Neural progenitor cell (in vitro differentiated cells): ENCODE results near the gene TXNL4B. TPM values are rescaled to one million over a fixed set of nuclear protein-coding genes. Genes with fewer than 3 reads are reported as not detected.

Experiments
- DNase-seq: peaks from one replicate; pipeline ENCODE4 v3.0.0-alpha.2; 2016; ENCODE audit warnings: low spot score
- H2AFZ ChIP-seq: fragments of 200-600 bp; sonication (generic); replicated peaks from 2 replicates; pipeline ENCODE4 v1.6.1; 2016; ENCODE audit warnings: antibody characterized with exemption
- H3F3A ChIP-seq: fragments of 200-600 bp; sonication (generic); 2 replicates; pipeline ENCODE4 v1.6.1; 2016; ENCODE audit warnings: antibody characterized with exemption, low read depth
- H3K27ac ChIP-seq: fragments of 200-600 bp; sonication (generic); 2 replicates; pipeline ENCODE4 v1.5.1; 2016; ENCODE audit warnings: mild to moderate bottlenecking
- H3K27me3 ChIP-seq: fragments of 200-600 bp; sonication (generic); 2 replicates; pipeline ENCODE4 v1.6.1; 2016; ENCODE audit warnings: mild to moderate bottlenecking, moderate library complexity
- H3K36me3 ChIP-seq: fragments of 200-600 bp; sonication (generic); 2 replicates; pipeline ENCODE4 v1.5.1; 2016
- H3K4me1 ChIP-seq: fragments of 200-600 bp; sonication (generic); 2 replicates; pipeline ENCODE4 v1.6.1; 2016; ENCODE audit warnings: mixed run types
- H3K4me2 ChIP-seq: fragments of 200-600 bp; sonication (generic); 2 replicates; pipeline ENCODE4 v1.6.1; 2016
- H3K4me3 ChIP-seq: fragments of 200-600 bp; sonication (generic); 2 replicates; pipeline ENCODE4 v1.5.1; 2016
- H3K79me2 ChIP-seq: fragments of 200-600 bp; sonication (generic); 2 replicates; pipeline ENCODE4 v1.6.1; 2016; ENCODE audit warnings: low read depth
- H3K9ac ChIP-seq: fragments of 200-600 bp; sonication (generic); 2 replicates; pipeline ENCODE4 v1.6.1; 2016
- H3K9me3 ChIP-seq: fragments of 200-600 bp; sonication (generic); 2 replicates; pipeline ENCODE4 v1.5.1; 2016; ENCODE audit warnings: low read depth
- H4K20me1 ChIP-seq: fragments of 200-600 bp; sonication (generic); 2 replicates; pipeline ENCODE4 v1.6.1; 2016; ENCODE audit warnings: low read depth
- H3K27ac Mint-ChIP-seq: 3 replicates; pipeline ENCODE4 v1.8.0; 2021; ENCODE audit warnings: mixed read lengths
- H3K27me3 Mint-ChIP-seq: 2 replicates; pipeline ENCODE4 v1.8.0; 2022; ENCODE audit warnings: low read depth, mild to moderate bottlenecking, inconsistent platforms, moderate library complexity, mixed read lengths; ENCODE audit not compliant: insufficient read depth
- H3K36me3 Mint-ChIP-seq: 3 replicates; pipeline ENCODE4 v1.8.0; 2021; ENCODE audit warnings: mixed read lengths
- H3K4me1 Mint-ChIP-seq: 3 replicates; pipeline ENCODE4 v1.8.0; 2021; ENCODE audit warnings: mixed read lengths
- H3K4me3 Mint-ChIP-seq: 3 replicates; pipeline ENCODE4 v1.8.0; 2021; ENCODE audit warnings: mild to moderate bottlenecking, moderate library complexity, mixed read lengths
- H3K9me3 Mint-ChIP-seq: 3 replicates; pipeline ENCODE4 v1.8.0; 2020; ENCODE audit warnings: mixed read lengths
- EZH2 ChIP-seq: fragments of 200-600 bp; sonication (generic); IDR thresholded peaks from 2 replicates; pipeline ENCODE4 v1.6.1; 2017; ENCODE audit warnings: antibody characterized with exemption, mild to moderate bottlenecking, moderate library complexity
- EZH2phosphoT487 ChIP-seq: fragments of 200-600 bp; sonication (generic); IDR thresholded peaks from 2 replicates; pipeline ENCODE4 v1.6.1; 2017; ENCODE audit warnings: antibody characterized with exemption
- total RNA-seq: library from RNA; depleted of rRNA; stranded (reverse); fragments of >200 nt; gene quantifications from 2 replicates; pipeline ENCODE4 v1.2.3, GENCODE V29; 2015; ENCODE audit warnings: low replicate concordance
- TF ChIP-seq, protein P1 (sequence below): fragments of 200-600 bp; sonication (generic); IDR thresholded peaks from 2 replicates; pipeline ENCODE4 v1.5.1; 2017; ENCODE audit warnings: antibody characterized with exemption, mild to moderate bottlenecking

Gene TXNL4B
- total RNA-seq, 1 donor from 2014 or later = 23.4 TPM

DNA sequence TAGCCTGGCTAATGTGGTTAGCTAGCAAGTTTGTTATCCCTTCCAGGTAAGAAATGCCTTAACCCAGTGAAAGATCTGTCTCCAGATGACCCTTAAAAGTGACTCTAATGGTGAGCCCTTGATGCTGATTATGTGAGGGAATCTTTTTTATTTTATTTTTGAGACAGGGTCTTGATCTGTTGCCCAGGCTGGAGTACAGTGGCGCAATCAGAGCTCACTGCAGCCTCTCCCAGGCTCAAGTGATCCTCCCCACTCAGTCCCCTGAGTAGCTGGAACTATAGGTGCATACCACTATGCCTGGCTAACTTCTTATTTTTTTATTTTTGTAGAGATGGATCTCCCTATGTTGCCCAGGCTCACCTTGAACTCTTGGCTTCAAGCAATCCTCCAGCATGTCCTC lies 49.9 kb downstream of the TXNL4B start:
- Mint-ChIP-seq H3K27ac (no peak overlapping the region), H3K27me3 (peaks cover 3% of the 10 kb centered on the region), H3K4me3 (no peak overlapping the region), H3K9me3 (no peaks in the 10 kb centered on the region), H3K36me3 (peaks cover 2% of the 10 kb centered on the region), H3K4me1 (no peaks in the 10 kb centered on the region)
- no peak overlapping the region for H3K4me3 ChIP-seq
- no peak overlapping the region for H2AFZ ChIP-seq
- H3K27me3 ChIP-seq = no peaks in the 10 kb centered on the region
- H3K9me3 ChIP-seq = no peaks in the 10 kb centered on the region
- H3F3A ChIP-seq = no peaks in the 10 kb centered on the region
- no peaks in the 10 kb centered on the region for H3K79me2 ChIP-seq
- no peak overlapping the region for H3K9ac ChIP-seq
- no peaks in the 10 kb centered on the region for H3K4me1 ChIP-seq
- no peak overlapping the region for H3K4me2 ChIP-seq
- no peaks in the 10 kb centered on the region for H3K36me3 ChIP-seq
- H3K27ac ChIP-seq = no peak overlapping the region
- no peaks in the 10 kb centered on the region for H4K20me1 ChIP-seq
- DNase-seq = no peak
- TF ChIP-seq EZH2phosphoT487 (no peak), EZH2 (no peak)

DNA sequence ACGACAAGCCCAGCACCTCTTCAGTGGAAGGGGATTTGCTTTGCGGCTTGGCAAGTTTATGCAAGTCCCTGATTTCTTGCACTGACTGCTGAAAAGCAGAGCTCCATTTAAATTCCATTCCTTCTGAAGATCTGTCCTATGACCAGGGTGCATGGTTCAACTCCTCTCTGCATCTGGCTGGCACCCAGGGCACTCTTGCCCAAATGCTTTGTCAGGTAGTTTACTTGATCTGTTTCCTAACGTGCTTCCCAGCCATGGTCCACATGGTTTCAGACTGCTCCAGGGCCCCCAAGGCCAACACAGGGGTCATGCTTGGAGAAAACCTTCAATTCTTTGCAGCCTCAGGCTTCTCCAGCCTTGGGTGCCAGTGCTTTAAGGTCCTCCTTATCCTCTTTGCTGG lies 50.4 kb downstream of the TXNL4B start:
- no peaks in the 10 kb centered on the region for H4K20me1 ChIP-seq
- no peaks in the 10 kb centered on the region for H3F3A ChIP-seq
- no peak for DNase-seq
- peaks cover 3% of the 10 kb centered on the region for H3K27me3 Mint-ChIP-seq
- no peak overlapping the region for H2AFZ ChIP-seq
- no peak overlapping the region for H3K4me3 Mint-ChIP-seq
- no peak overlapping the region for H3K4me2 ChIP-seq
- no peak overlapping the region for H3K9ac ChIP-seq
- no peaks in the 10 kb centered on the region for H3K9me3 ChIP-seq
- no peak overlapping the region for H3K4me3 ChIP-seq
- H3K4me1 Mint-ChIP-seq = no peaks in the 10 kb centered on the region
- H3K36me3 Mint-ChIP-seq = peaks cover 2% of the 10 kb centered on the region
- no peak overlapping the region for H3K27ac Mint-ChIP-seq
- no peaks in the 10 kb centered on the region for H3K9me3 Mint-ChIP-seq
- no peaks in the 10 kb centered on the region for H3K79me2 ChIP-seq
- TF ChIP-seq, protein P1, sequence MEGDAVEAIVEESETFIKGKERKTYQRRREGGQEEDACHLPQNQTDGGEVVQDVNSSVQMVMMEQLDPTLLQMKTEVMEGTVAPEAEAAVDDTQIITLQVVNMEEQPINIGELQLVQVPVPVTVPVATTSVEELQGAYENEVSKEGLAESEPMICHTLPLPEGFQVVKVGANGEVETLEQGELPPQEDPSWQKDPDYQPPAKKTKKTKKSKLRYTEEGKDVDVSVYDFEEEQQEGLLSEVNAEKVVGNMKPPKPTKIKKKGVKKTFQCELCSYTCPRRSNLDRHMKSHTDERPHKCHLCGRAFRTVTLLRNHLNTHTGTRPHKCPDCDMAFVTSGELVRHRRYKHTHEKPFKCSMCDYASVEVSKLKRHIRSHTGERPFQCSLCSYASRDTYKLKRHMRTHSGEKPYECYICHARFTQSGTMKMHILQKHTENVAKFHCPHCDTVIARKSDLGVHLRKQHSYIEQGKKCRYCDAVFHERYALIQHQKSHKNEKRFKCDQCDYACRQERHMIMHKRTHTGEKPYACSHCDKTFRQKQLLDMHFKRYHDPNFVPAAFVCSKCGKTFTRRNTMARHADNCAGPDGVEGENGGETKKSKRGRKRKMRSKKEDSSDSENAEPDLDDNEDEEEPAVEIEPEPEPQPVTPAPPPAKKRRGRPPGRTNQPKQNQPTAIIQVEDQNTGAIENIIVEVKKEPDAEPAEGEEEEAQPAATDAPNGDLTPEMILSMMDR = no peak
- TF ChIP-seq EZH2 (no peak), EZH2phosphoT487 (no peak)
- H3K27me3 ChIP-seq = no peaks in the 10 kb centered on the region
- no peaks in the 10 kb centered on the region for H3K4me1 ChIP-seq
- H3K27ac ChIP-seq = no peak overlapping the region
- H3K36me3 ChIP-seq = no peaks in the 10 kb centered on the region

DNA sequence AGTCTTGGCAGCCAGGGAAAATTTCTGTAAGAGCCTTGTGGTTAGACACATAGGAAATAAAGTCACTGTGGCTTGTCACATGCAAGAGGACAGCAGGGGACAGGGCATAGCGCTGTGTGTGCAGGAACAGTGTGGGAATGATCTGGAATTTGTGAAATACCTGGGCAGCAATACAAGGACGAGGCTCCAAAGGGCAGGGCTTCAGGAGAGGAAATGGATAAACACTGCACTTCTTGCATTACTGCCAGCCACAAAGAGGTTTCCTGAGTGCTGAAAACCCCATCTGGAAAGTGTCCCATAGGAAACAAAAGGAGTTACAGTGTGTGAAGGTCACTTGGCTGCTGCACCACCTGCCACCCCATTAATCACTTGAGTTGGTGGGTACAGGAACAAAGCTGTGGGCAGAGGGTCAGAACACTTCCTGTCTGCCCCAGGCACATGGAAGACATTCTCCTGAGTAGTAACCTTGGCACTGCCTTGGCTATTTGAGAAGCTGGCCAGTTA lies 51.2 kb downstream of the TXNL4B start:
- H3F3A ChIP-seq = no peaks in the 10 kb centered on the region
- H3K9ac ChIP-seq = no peak overlapping the region
- no peak overlapping the region for H3K27ac ChIP-seq
- TF ChIP-seq, protein P1 = no peak
- TF ChIP-seq EZH2 (no peak), EZH2phosphoT487 (no peak)
- no peak for DNase-seq
- no peaks in the 10 kb centered on the region for H3K9me3 Mint-ChIP-seq
- H3K79me2 ChIP-seq = no peaks in the 10 kb centered on the region
- no peak overlapping the region for H3K4me3 ChIP-seq
- no peaks in the 10 kb centered on the region for H3K4me1 ChIP-seq
- peaks cover 6% of the 10 kb centered on the region for H3K27me3 Mint-ChIP-seq
- no peak overlapping the region for H2AFZ ChIP-seq
- H3K36me3 Mint-ChIP-seq = peaks cover 2% of the 10 kb centered on the region
- no peaks in the 10 kb centered on the region for H4K20me1 ChIP-seq
- no peaks in the 10 kb centered on the region for H3K4me1 Mint-ChIP-seq
- no peak overlapping the region for H3K4me2 ChIP-seq
- no peaks in the 10 kb centered on the region for H3K27me3 ChIP-seq
- H3K27ac Mint-ChIP-seq = peak overlapping the region; percentile 11
- no peak overlapping the region for H3K4me3 Mint-ChIP-seq
- no peaks in the 10 kb centered on the region for H3K9me3 ChIP-seq
- H3K36me3 ChIP-seq = no peaks in the 10 kb centered on the region

DNA sequence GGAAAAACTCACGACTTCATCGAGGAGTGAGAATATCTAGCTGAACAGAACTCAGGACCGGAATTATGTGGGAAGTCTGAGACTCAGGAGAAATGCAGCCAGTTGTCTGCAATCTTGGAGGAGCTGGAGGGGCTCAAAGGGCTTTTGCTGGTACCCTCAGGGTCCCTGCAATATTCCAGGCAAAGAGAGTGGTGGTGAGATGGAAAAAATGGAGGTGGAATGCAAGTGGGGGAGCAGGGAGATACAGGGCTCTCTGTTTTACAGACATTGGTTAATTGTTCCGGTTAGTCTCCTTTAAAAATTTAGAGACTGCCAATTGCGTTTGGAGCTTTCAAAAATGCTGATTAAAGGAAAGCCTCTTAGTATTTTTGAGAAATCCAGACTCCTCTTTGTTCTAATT lies 57.3 kb downstream of the TXNL4B start:
- H3K79me2 ChIP-seq = no peaks in the 10 kb centered on the region
- H3K36me3 Mint-ChIP-seq = no peaks in the 10 kb centered on the region
- H4K20me1 ChIP-seq = no peaks in the 10 kb centered on the region
- H3K4me1 ChIP-seq = peaks cover 10% of the 10 kb centered on the region
- H3K4me3 Mint-ChIP-seq = no peak overlapping the region
- H3K27ac Mint-ChIP-seq = no peak overlapping the region
- no peaks in the 10 kb centered on the region for H3K9me3 ChIP-seq
- no peaks in the 10 kb centered on the region for H3F3A ChIP-seq
- H3K36me3 ChIP-seq = no peaks in the 10 kb centered on the region
- no peak overlapping the region for H3K9ac ChIP-seq
- no peak for DNase-seq
- no peaks in the 10 kb centered on the region for H3K27me3 ChIP-seq
- no peak overlapping the region for H3K4me3 ChIP-seq
- TF ChIP-seq EZH2phosphoT487 = no peak
- TF ChIP-seq, protein P1 = no peak
- TF ChIP-seq EZH2 = no peak
- peaks cover 3% of the 10 kb centered on the region for H3K4me1 Mint-ChIP-seq
- no peaks in the 10 kb centered on the region for H3K9me3 Mint-ChIP-seq
- H2AFZ ChIP-seq = no peak overlapping the region
- H3K27me3 Mint-ChIP-seq = peaks cover 4% of the 10 kb centered on the region
- no peak overlapping the region for H3K4me2 ChIP-seq
- no peak overlapping the region for H3K27ac ChIP-seq

Other genes with a start within 250 kb of the TXNL4B start
- 19.8 and 26.4 TPM in 2 replicates for gene ATXN1L, start 247.6 kb downstream of the TXNL4B start, total RNA-seq
- 10.3 and 23.6 TPM in 2 replicates for gene ZNF821, start 209.4 kb downstream of the TXNL4B start, total RNA-seq
- 376 and 400 TPM in 2 replicates for gene IST1, start 198.1 kb downstream of the TXNL4B start, total RNA-seq
- 0.03 and 0.04 TPM in 2 replicates for gene PKD1L3, start 93.2 kb downstream of the TXNL4B start, total RNA-seq
- 7.2 and 12.1 TPM in 2 replicates for gene DHODH, start 84.9 kb downstream of the TXNL4B start, total RNA-seq
- not detected in 2 replicates for gene HP, start 39.1 kb downstream of the TXNL4B start, total RNA-seq
- gene HPR, start 30.4 kb downstream of the TXNL4B start, total RNA-seq = 0.37 TPM in 1 of 2 replicates, not detected in the other
- 31.6 and 53.2 TPM in 2 replicates for gene DHX38, start 227 bp upstream of the TXNL4B start, total RNA-seq
- 0.96 and 12.8 TPM in 2 replicates for gene PMFBP1, start 78.5 kb upstream of the TXNL4B start, total RNA-seq